ENCODE measurements around the gene PDE10A. TPM values are rescaled to one million over a fixed set of nuclear protein-coding genes. Genes with fewer than 3 reads are reported as not detected.

Gene PDE10A
- total RNA-seq, 1 donor from 2014 or later = 0.79 TPM

- FAIRE-seq = no peak
- Histone ChIP-seq H3K36me3 (ENCODE audit: control insufficient read depth, insufficient read depth, low read length) (no peaks in the 10 kb centered on the region), H3K27me3 (ENCODE audit: control insufficient read depth, insufficient read depth, low read length) (no peaks in the 10 kb centered on the region), H3K4me3 (ENCODE audit: low read depth, low read length) (no peak overlapping the region)
- TF ChIP-seq, protein P1, sequence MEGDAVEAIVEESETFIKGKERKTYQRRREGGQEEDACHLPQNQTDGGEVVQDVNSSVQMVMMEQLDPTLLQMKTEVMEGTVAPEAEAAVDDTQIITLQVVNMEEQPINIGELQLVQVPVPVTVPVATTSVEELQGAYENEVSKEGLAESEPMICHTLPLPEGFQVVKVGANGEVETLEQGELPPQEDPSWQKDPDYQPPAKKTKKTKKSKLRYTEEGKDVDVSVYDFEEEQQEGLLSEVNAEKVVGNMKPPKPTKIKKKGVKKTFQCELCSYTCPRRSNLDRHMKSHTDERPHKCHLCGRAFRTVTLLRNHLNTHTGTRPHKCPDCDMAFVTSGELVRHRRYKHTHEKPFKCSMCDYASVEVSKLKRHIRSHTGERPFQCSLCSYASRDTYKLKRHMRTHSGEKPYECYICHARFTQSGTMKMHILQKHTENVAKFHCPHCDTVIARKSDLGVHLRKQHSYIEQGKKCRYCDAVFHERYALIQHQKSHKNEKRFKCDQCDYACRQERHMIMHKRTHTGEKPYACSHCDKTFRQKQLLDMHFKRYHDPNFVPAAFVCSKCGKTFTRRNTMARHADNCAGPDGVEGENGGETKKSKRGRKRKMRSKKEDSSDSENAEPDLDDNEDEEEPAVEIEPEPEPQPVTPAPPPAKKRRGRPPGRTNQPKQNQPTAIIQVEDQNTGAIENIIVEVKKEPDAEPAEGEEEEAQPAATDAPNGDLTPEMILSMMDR (IDR thresholded peaks at IDR 0.05; ENCODE audit: insufficient read depth, low read length, severe bottlenecking) = no peak
- DNase-seq (ENCODE audit: low read depth) = no peak
Measured at GRCh38 chr6:165605182-165605875, 57.7 kb downstream of the PDE10A start.

DNA sequence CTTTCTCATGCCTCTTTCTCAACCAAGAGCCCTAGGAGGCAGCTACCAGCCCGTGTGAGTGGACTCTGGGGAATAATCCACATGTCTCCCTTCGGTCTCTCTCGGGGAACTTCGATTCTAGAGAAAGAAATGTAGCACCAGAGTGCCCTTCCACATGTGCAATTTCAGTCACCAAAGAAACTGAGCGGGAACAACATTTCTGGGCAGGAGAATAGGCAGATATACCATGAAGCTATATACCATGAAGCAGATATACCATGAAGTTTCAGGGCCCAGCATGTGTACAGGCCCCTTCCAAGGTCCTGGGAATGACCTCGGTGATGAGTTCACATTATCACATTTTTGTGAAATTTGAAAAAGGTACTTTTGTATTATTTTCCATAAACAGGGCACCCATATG is 60.8 kb downstream of the PDE10A start:
- DNase-seq (ENCODE audit: low read depth) (no peak), FAIRE-seq (no peak)
- no peaks in the 10 kb centered on the region for H3K27me3 ChIP-seq (ENCODE audit: control insufficient read depth, insufficient read depth, low read length)
- H3K36me3 ChIP-seq (ENCODE audit: control insufficient read depth, insufficient read depth, low read length) = no peaks in the 10 kb centered on the region
- TF ChIP-seq, protein P1 (IDR thresholded peaks at IDR 0.05; ENCODE audit: insufficient read depth, low read length, severe bottlenecking) = no peak
- H3K4me3 ChIP-seq (ENCODE audit: low read depth, low read length) = no peak overlapping the region

DNA sequence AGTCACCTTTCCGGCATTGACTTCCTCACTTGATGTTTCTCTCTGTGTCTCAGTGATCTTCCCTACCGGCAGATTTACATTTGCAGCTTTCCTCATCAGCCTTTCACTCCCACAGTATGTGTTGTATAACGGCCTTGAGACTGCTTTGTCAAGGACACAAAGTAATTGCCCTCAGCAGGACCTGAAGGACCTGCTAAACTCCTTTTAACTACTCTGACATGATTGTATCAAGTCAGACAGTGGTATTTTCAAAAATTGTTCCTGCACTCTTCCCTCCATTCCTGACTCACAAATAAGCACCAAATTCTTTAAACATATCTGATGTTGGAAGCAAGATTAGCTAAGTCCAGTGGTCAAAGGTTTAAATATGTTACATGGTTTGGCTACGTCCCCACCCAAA is 62.4 kb downstream of the PDE10A start:
- TF ChIP-seq, protein P1 (IDR thresholded peaks at IDR 0.05; ENCODE audit: insufficient read depth, low read length, severe bottlenecking) = no peak

DNA sequence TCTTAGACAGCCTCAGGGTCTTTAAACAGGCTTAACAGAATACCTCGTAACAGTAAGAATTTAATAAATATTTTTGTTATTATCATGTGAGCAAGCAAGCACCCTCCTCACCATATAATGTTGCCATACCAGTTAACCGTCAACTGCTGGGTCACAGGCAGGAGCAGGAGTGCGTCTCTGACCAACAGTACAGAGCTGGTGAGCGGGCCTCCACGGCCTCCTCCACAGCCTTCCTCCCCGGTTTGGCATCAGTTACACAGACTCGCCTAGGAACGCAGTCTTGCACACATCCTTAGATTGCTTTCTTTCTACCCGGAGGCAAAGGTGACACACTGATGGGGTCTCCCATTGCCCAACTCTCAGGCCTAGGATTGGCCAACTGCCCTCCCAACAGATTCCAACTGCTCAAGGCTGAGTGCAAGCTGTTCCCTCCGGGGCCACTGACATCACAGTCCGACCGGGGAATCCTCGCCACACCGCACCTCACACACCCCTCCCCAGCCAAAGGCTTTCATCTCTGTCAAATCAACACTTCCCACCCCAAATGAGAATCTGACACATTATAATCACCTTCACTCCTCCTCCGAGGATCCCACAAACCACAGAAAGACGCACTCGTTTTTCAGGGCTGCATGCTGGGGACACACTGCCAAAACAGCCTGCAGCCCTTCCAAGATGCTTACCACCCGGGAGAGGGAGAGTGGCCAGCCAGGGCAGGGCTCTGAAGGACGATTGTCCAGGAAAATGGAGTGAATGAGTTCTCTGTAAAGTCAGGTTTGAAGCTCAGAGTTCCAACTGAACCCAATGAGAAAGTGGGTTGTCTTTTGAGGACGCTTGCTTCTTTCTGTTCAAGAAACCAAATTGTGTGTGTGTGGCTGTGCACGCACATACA is 63.2 kb downstream of the PDE10A start:
- DNase-seq (ENCODE audit: low read depth) = no peak
- Histone ChIP-seq H3K36me3 (ENCODE audit: control insufficient read depth, insufficient read depth, low read length) (no peaks in the 10 kb centered on the region), H3K27me3 (ENCODE audit: control insufficient read depth, insufficient read depth, low read length) (no peaks in the 10 kb centered on the region), H3K4me3 (ENCODE audit: low read depth, low read length) (no peak overlapping the region)
- TF ChIP-seq, protein P1 (IDR thresholded peaks at IDR 0.05; ENCODE audit: insufficient read depth, low read length, severe bottlenecking) = no peak
- peak; percentile 32 for FAIRE-seq

More for the DNA sequence above, 62.4 kb downstream of the PDE10A start:
- Histone ChIP-seq H3K4me3 (ENCODE audit: low read depth, low read length) (no peak overlapping the region), H3K27me3 (ENCODE audit: control insufficient read depth, insufficient read depth, low read length) (no peaks in the 10 kb centered on the region), H3K36me3 (ENCODE audit: control insufficient read depth, insufficient read depth, low read length) (no peaks in the 10 kb centered on the region)
- no peak for DNase-seq (ENCODE audit: low read depth)
- FAIRE-seq = no peak

GRCh38 chr6:165599121-165599520 is 63.9 kb downstream of the PDE10A start:
- Histone ChIP-seq H3K36me3 (ENCODE audit: control insufficient read depth, insufficient read depth, low read length) (no peaks in the 10 kb centered on the region), H3K4me3 (ENCODE audit: low read depth, low read length) (no peak overlapping the region)
- FAIRE-seq = no peak

More at GRCh38 chr6:165599121-165599520, 63.9 kb downstream of the PDE10A start:
- no peaks in the 10 kb centered on the region for H3K27me3 ChIP-seq (ENCODE audit: control insufficient read depth, insufficient read depth, low read length)
- TF ChIP-seq, protein P1 (IDR thresholded peaks at IDR 0.05; ENCODE audit: insufficient read depth, low read length, severe bottlenecking) = no peak
- peak; percentile 8 for DNase-seq (ENCODE audit: low read depth)
